Natural killer cell (primary cell): ENCODE results near the gene CD151. TPM values are rescaled to one million over a fixed set of nuclear protein-coding genes. Genes with fewer than 3 reads are reported as not detected.

Experiments used
- ATAC-seq, 3 donors: fragments of 150-1000 bp in 2 of 3; fragments of 200-7000 bp in 1 of 3; cut with Tn5 transposase; 1 replicate in 1 of 3; 2 replicates in 2 of 3; pipeline ENCODE4 v1.10.0; 2021; ENCODE audit warnings: mild to moderate bottlenecking in 2 of 3, moderate library complexity in 2 of 3
- DNase-seq, 2 donors: peaks; one replicate each; pipeline versions ENCODE4 v3.0.0 to v3.0.0-alpha.2; 2013 to 2021; ENCODE audit warnings: mixed read lengths in 1 of 2
- H3K27ac ChIP-seq: one replicate; pipeline ENCODE4 v1.5.1; 2013; ENCODE audit warnings: mild to moderate bottlenecking, low read length
- H3K27me3 ChIP-seq: one replicate; pipeline ENCODE4 v1.6.1; 2013; ENCODE audit warnings: low read length; ENCODE audit not compliant: control insufficient read depth, insufficient read depth
- H3K36me3 ChIP-seq: one replicate; pipeline ENCODE4 v1.6.1; 2013; ENCODE audit warnings: low read length; ENCODE audit not compliant: control insufficient read depth, insufficient read depth
- H3K4me1 ChIP-seq: one replicate; pipeline ENCODE4 v1.6.1; 2013; ENCODE audit warnings: low read length; ENCODE audit not compliant: control insufficient read depth, insufficient read depth
- H3K4me3 ChIP-seq: one replicate; pipeline ENCODE4 v1.5.1; 2013; ENCODE audit warnings: low read length
- H3K9me3 ChIP-seq: one replicate; pipeline ENCODE4 v1.6.1; 2013; ENCODE audit warnings: low read length; ENCODE audit not compliant: control insufficient read depth, insufficient read depth
- H3K27ac Mint-ChIP-seq, 2 donors: one replicate each; pipeline ENCODE4 v1.8.0; 2022; ENCODE audit warnings: mild to moderate bottlenecking in 2 of 2, mixed read lengths in 2 of 2, moderate library complexity in 1 of 2
- H3K27me3 Mint-ChIP-seq, 2 donors: one replicate each; pipeline ENCODE4 v1.8.0; 2022; ENCODE audit warnings: low read depth in 2 of 2, mixed read lengths in 2 of 2
- H3K36me3 Mint-ChIP-seq: one replicate; pipeline ENCODE4 v1.8.0; 2022; ENCODE audit warnings: mixed read lengths
- H3K4me1 Mint-ChIP-seq, 2 donors: one replicate each; pipeline ENCODE4 v1.8.0; 2022; ENCODE audit warnings: mixed read lengths in 2 of 2
- H3K4me3 Mint-ChIP-seq: one replicate; pipeline ENCODE4 v1.8.0; 2022; ENCODE audit warnings: mild to moderate bottlenecking, moderate library complexity, mixed read lengths
- H3K9me3 Mint-ChIP-seq, 2 donors: one replicate each; pipeline ENCODE4 v1.8.0; 2022; ENCODE audit warnings: mixed read lengths in 2 of 2
- CTCF ChIP-seq: fragments of 200-600 bp; IDR thresholded peaks from one replicate; pipeline ENCODE4 v1.8.0; 2022; ENCODE audit warnings: antibody characterized with exemption
- WGBS: methylation state at CpG from one replicate; pipeline ENCODE4 v1.1.7; 2013; ENCODE audit warnings: missing lambda C conversion rate; ENCODE audit not compliant: insufficient coverage; 5-methylcytosine and 5-hydroxymethylcytosine counted together
- intact Hi-C: fragments of 100-400 bp; cut with micrococcal nuclease; formaldehyde crosslinking; loops from one replicate; pipeline ENCODE4 v1.14.2; 2022
- total RNA-seq, 4 donors: library from RNA; stranded (reverse); fragments of 120-200 nt in 1 of 4; gene quantifications; one replicate each; pipeline versions ENCODE4 v1.2.3 to v1.2.4, GENCODE V29; 2013 to 2022

CD151 gene
- total RNA-seq, 3 donors from 2014 or later (not counting 1 experiment from before 2014, with no cell fraction given): 40.9 to 68.3 (median 52.9) TPM

GRCh38 chr11:823441-824291 is 9.1 kb upstream of the CD151 start:
- Mint-ChIP-seq H3K27me3 (peaks cover 0 to 11% of the 10 kb centered on the region in 2 donors), H3K4me1 (peaks cover 0 to 31% of the 10 kb centered on the region in 2 donors), H3K36me3 (no peaks in the 10 kb centered on the region), H3K4me3 (no peak overlapping the region), H3K9me3 (no peaks in the 10 kb centered on the region), H3K27ac (no peak overlapping the region)
- no peak overlapping the region for H3K27ac ChIP-seq
- DNase-seq: no peak
- TF ChIP-seq CTCF: no peak
- no peak for ATAC-seq
- peaks cover 11% of the 10 kb centered on the region for H3K36me3 ChIP-seq
- intact Hi-C loops: no loop called here
- no peak overlapping the region for H3K4me3 ChIP-seq
- WGBS: 98% methylated on average over 53 of the region's 53 CpGs
- no peaks in the 10 kb centered on the region for H3K9me3 ChIP-seq
- H3K27me3 ChIP-seq: peaks cover 6% of the 10 kb centered on the region
- peaks cover 54% of the 10 kb centered on the region for H3K4me1 ChIP-seq

GRCh38 chr11:824292-824880 is 8.4 kb upstream of the CD151 start:
- Mint-ChIP-seq H3K27ac (no peak overlapping the region), H3K4me1 (peaks cover 0 to 38% of the 10 kb centered on the region in 2 donors), H3K27me3 (peaks cover 0 to 17% of the 10 kb centered on the region in 2 donors), H3K4me3 (no peak overlapping the region), H3K36me3 (no peaks in the 10 kb centered on the region), H3K9me3 (no peaks in the 10 kb centered on the region)
- no peak for TF ChIP-seq CTCF
- H3K27ac ChIP-seq: no peak overlapping the region
- ATAC-seq (no peak), DNase-seq (no peak)
- peaks cover 56% of the 10 kb centered on the region for H3K4me1 ChIP-seq
- intact Hi-C loops: no loop called here
- H3K36me3 ChIP-seq: peaks cover 11% of the 10 kb centered on the region
- no peak overlapping the region for H3K4me3 ChIP-seq
- no peaks in the 10 kb centered on the region for H3K9me3 ChIP-seq
- WGBS: 97% methylated on average over 59 of the region's 59 CpGs
- peaks cover 13% of the 10 kb centered on the region for H3K27me3 ChIP-seq

- H3K27ac ChIP-seq: no peak overlapping the region
- H3K4me1 ChIP-seq: peaks cover 62% of the 10 kb centered on the region
- Mint-ChIP-seq H3K4me3 (no peak overlapping the region), H3K36me3 (no peaks in the 10 kb centered on the region), H3K27ac (no peak overlapping the region), H3K4me1 (peaks cover 0 to 41% of the 10 kb centered on the region in 2 donors), H3K9me3 (no peaks in the 10 kb centered on the region), H3K27me3 (peaks cover 0 to 22% of the 10 kb centered on the region in 2 donors)
- peaks cover 17% of the 10 kb centered on the region for H3K27me3 ChIP-seq
- 92% methylated on average over 11 of the region's 11 CpGs for WGBS
- no peak for DNase-seq
- H3K36me3 ChIP-seq: peaks cover 11% of the 10 kb centered on the region
- intact Hi-C loops: no loop called here
- H3K4me3 ChIP-seq: no peak overlapping the region
- H3K9me3 ChIP-seq: no peaks in the 10 kb centered on the region
- TF ChIP-seq CTCF: no peak
- no peak for ATAC-seq
Observed at GRCh38 chr11:824942-825341, 7.8 kb upstream of the CD151 start.
